Left ventricle myocardium inferior (tissue), 1 donor: ENCODE results near the gene WDR33. TPM values are rescaled to one million over a fixed set of nuclear protein-coding genes. Genes with fewer than 3 reads are reported as not detected.
A peak's percentile ranks its signal among the peaks of the same experiment; 100 is the strongest.

Experiments used
- DNase-seq: peaks from one replicate; pipeline ENCODE4 v3.0.0-alpha.2; 2020
- H3K27ac ChIP-seq: fragments of 200-600 bp; replicated peaks from 2 replicates; pipeline ENCODE4 v1.8.0; 2021
- H3K27me3 ChIP-seq: fragments of 200-600 bp; 2 replicates; pipeline ENCODE4 v1.8.0; 2021; ENCODE audit warnings: low read depth
- H3K36me3 ChIP-seq: fragments of 200-600 bp; 2 replicates; pipeline ENCODE4 v1.8.0; 2021
- H3K4me1 ChIP-seq: fragments of 200-600 bp; 2 replicates; pipeline ENCODE4 v1.8.0; 2021
- H3K4me3 ChIP-seq: fragments of 200-600 bp; 2 replicates; pipeline ENCODE4 v1.8.0; 2021; ENCODE audit warnings: mild to moderate bottlenecking, moderate library complexity
- H3K9me3 ChIP-seq: fragments of 200-600 bp; replicated peaks from 2 replicates; pipeline ENCODE4 v1.8.0; 2021
- intact Hi-C: fragments of 100-400 bp; cut with micrococcal nuclease; formaldehyde crosslinking; loops from one replicate; pipeline ENCODE4 v1.11.0; 2022
- total RNA-seq: library from RNA; stranded (reverse); fragmentation: NEBNext Ultra II Directional; extraction: Animal tissue kit (Norgen Biotek cat#: 25700); gene quantifications from one replicate; pipeline ENCODE4 v1.2.1, GENCODE V29; 2021
- TF ChIP-seq, protein P1 (sequence below): fragments of 200-600 bp; IDR thresholded peaks from 2 replicates; pipeline ENCODE4 v1.8.0; 2021; ENCODE audit warnings: antibody characterized with exemption, mild to moderate bottlenecking, borderline replicate concordance
- donor health status: DM: no; HTN: yes; CAD: no; lungs with severe emphysema.

Gene WDR33
- total RNA-seq, 1 donor from 2014 or later, result 38.9 TPM

DNA sequence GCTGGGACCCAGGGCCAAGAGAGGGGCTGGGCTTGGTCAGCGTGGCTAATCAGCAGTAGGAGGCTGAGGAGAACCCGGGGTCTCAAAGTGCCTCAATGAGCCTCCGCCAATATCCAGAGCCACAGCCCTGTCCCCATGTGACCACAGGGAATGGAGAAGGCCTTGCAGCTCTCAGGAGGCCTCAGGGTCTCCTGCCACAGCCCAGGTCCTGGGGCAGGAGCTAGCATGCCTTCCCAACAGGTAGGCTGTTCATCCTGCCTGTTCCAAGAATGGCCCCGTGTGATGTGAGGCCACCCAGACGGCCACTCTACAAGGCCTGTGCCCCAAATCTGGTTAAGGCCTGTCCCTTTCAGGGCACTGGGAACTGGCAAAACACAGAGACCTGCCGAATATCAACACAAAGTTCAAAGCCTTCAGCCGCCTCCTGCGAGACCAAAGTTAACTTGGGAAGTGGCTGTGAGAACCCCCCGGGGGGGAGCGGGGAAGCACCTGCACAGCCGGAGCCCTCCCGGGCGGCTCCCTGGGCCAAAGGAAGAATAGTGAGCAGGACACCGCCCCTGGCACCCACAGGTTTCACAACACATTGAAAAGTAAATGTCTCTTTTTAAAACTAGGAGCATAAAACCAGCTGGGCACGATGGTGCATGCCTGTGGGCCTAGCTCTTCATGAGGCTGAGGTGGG, 131.2 kb downstream of the WDR33 start:
- peaks cover 81% of the 10 kb centered on the region for H3K4me1 ChIP-seq
- H3K4me3 ChIP-seq, result peak overlapping the region; percentile 66
- peak overlapping the region; percentile 81 for H3K27ac ChIP-seq
- TF ChIP-seq, protein P1, sequence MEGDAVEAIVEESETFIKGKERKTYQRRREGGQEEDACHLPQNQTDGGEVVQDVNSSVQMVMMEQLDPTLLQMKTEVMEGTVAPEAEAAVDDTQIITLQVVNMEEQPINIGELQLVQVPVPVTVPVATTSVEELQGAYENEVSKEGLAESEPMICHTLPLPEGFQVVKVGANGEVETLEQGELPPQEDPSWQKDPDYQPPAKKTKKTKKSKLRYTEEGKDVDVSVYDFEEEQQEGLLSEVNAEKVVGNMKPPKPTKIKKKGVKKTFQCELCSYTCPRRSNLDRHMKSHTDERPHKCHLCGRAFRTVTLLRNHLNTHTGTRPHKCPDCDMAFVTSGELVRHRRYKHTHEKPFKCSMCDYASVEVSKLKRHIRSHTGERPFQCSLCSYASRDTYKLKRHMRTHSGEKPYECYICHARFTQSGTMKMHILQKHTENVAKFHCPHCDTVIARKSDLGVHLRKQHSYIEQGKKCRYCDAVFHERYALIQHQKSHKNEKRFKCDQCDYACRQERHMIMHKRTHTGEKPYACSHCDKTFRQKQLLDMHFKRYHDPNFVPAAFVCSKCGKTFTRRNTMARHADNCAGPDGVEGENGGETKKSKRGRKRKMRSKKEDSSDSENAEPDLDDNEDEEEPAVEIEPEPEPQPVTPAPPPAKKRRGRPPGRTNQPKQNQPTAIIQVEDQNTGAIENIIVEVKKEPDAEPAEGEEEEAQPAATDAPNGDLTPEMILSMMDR, result no peak
- H3K36me3 ChIP-seq, result no peaks in the 10 kb centered on the region
- DNase-seq, result no peak
- intact Hi-C loops, result no loop called here
- H3K27me3 ChIP-seq, result no peaks in the 10 kb centered on the region
- H3K9me3 ChIP-seq, result no peaks in the 10 kb centered on the region

DNA sequence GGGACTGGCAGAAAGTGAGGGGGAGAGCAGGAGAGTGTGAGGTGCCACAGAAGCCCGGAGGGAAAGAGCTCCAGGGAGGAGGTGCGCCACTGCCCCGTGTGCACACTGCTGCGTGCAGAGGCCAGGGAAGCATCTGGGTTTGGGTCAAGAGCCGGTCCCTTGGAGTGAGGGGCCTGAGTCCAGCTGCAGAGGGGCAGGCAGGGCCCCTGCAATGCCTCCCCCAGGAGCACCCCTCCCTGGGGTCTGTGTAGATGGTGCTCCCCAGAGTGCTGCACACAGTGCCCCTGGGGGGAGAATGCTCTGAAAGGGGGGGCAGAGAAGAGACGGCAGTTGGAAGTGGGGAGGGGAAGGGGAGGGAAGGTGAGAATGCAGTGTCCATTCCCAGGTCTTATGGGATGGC, 132.0 kb downstream of the WDR33 start:
- H3K36me3 ChIP-seq, result no peaks in the 10 kb centered on the region
- intact Hi-C loops, result no loop called here
- H3K4me1 ChIP-seq, result peaks cover 88% of the 10 kb centered on the region
- DNase-seq, result no peak
- H3K4me3 ChIP-seq, result peak overlapping the region; percentile 66
- TF ChIP-seq, protein P1, result no peak
- H3K9me3 ChIP-seq, result no peaks in the 10 kb centered on the region
- H3K27ac ChIP-seq, result peak overlapping the region; percentile 81
- no peaks in the 10 kb centered on the region for H3K27me3 ChIP-seq

DNA sequence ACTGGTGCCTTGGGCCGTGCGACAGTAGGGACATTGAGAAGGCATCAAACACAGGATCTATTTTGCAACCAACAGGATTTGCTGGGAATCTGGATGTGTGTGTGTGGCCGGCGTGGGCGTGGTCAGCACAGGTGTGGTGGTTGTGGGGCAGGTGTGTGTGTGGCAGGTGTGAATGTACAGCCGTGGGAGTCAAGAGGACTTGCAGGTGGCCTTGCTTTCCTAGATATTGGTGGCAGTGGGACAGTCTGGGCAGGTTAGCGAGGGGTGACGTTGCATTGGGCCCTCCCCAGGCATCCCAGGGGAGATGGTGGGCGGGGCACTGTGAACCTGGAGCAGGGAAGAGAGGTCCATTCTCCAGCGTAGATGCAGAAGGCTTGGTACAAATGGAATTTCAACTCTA, 132.4 kb downstream of the WDR33 start:
- Histone ChIP-seq H3K36me3 (no peaks in the 10 kb centered on the region), H3K4me1 (peaks cover 88% of the 10 kb centered on the region), H3K27ac (no peak overlapping the region), H3K27me3 (no peaks in the 10 kb centered on the region), H3K9me3 (no peaks in the 10 kb centered on the region), H3K4me3 (peak overlapping the region; percentile 66)
- intact Hi-C loops, result no loop called here
- TF ChIP-seq, protein P1, result no peak
- DNase-seq, result no peak

DNA sequence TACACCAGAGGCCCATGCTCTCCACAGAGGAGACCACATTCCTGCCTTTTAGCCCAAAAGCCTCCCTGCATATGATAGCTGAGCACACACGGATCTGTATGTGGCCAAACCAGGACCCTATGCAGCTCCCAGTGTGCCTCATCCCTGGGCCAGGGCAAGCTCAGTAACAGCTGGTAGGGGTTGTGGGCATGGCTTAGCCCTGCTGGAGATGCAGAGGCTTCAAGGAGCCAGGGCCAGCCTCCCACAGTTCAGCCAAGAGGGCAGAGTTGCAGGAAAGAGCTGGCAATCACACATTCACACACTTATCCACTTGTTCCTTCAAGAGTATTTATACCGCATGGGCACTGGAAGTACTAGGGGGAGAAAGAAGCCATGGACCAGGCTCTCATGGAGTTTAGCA, 134.1 kb downstream of the WDR33 start:
- TF ChIP-seq, protein P1, result no peak
- DNase-seq, result no peak

DNA sequence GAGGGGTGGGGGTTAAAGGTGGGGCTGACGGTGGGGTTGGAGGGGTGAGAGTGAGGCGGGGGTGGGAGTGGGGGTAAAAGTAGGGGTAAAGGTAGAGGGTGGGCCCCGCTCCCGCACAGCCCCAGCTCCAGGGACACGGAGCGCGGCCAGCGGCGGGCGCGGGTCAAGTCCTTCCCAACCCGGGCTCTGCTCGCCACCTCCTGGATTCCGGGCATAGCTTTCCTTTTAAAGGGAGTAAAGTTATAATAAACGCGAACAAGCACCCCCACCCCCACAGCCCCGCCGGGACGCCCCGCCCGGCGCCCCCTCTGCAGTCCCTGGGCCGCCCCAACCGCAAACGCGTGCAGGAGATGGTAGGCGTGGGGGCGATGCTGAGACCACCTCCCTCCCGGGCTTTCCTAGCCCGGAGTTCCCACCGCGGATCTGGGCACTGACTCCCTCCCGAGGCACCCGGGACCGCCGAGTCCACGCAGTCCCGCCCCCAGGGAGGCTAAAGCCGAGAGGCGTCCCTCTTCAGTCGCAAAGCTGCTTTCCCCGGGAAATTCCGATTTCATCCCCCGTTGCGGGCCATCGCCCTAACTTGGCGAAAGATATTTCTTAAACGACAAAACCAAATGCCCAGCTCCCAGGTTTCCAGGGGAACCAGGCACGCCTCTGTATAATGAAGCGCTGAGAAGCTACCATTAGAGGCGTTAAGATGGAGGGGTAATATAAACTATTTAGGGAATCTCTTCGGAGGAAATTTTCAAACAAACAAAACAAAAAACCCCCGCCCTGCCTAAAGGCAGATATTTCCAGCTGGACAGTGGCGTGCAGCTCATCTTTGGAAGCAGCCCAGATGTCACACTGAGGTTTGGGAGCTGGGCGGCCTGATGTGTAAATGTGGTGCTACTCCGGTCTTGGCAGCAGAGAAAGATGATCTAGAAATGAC, 135.4 kb downstream of the WDR33 start, which contains the start of gene LIMS2:
Gene LIMS2, minus strand, starts transcription at position 200 of the 931 bp plus-strand sequence. CDS start 506 bp downstream, outside the sequence.
- Histone ChIP-seq H3K36me3 (peaks cover 12% of the 10 kb centered on the region), H3K4me1 (peaks cover 88% of the 10 kb centered on the region), H3K4me3 (peak within 1 kb of the TSS; percentile 94), H3K27ac (peak within 1 kb of the TSS; percentile 99), H3K9me3 (no peaks in the 10 kb centered on the region), H3K27me3 (no peaks in the 10 kb centered on the region)
- intact Hi-C loops, result no loop called here
- TF ChIP-seq, protein P1, result peak; percentile 45
- peak; percentile 68 for DNase-seq

More for the DNA sequence above, 134.1 kb downstream of the WDR33 start:
- Histone ChIP-seq H3K36me3 (peaks cover 2% of the 10 kb centered on the region), H3K27ac (peak overlapping the region; percentile 99), H3K27me3 (no peaks in the 10 kb centered on the region), H3K4me3 (no peak overlapping the region), H3K9me3 (no peaks in the 10 kb centered on the region), H3K4me1 (peaks cover 89% of the 10 kb centered on the region)
- intact Hi-C loops, result no loop called here
